ENCODE measurements around the gene ZNF275. TPM values are rescaled to one million over a fixed set of nuclear protein-coding genes. Genes with fewer than 3 reads are reported as not detected.
A peak's percentile ranks its signal among the peaks of the same experiment; 100 is the strongest.
"Not testable (repeated sequence)": the region's sequence is repeated elsewhere in the genome, so short reads cannot be mapped to it uniquely, and the experiment has no call there.

Gene ZNF275, protein sequence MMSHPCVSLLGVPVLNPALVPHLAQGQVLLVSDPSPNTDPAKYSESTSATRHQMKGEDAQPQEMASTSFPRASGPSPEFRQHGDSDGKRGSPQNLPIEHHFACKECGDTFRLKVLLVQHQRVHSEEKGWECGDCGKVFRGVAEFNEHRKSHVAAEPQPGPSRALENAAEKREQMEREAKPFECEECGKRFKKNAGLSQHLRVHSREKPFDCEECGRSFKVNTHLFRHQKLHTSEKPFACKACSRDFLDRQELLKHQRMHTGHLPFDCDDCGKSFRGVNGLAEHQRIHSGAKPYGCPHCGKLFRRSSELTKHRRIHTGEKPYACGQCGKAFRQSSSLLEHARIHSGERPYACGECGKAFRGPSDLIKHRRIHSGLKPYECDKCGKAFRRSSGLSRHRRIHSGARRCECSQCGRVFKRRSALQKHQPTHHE
- 11.4 TPM for total RNA-seq

GRCh38 chrX:153333821-153334653 is at the start of gene ZNF275:
Gene ZNF275 (plus strand): TSS chrX:153334153. CDS start chrX:153336680, 2,527 bp downstream.
- DNase-seq (ENCODE audit: low spot score) (peak; percentile 85), ATAC-seq (peak; percentile 99)
- intact Hi-C loops (cut with DNase I): no loop called here

DNA sequence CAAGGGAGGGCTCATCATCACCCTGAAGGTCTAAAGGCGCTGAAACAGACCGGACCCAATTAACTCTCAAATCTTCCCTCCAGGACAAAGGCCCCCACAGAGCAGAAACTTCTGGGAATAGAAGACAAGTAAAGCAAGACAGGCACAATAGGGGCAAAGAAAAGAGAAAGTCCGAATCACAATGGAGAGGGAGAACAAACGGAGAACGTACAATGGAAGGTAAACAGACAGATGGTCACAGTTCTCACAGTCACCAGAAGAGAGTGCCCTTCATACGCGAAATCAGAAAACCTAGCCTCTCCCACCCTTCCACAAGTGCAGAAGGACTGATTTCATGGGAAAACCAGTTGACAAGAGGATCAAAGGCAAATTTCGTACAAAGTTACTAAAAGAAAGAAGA is 48.3 kb upstream of the ZNF275 start:
- ATAC-seq; DNase-seq (ENCODE audit: low spot score); intact Hi-C loops (cut with DNase I): not testable (repeated sequence)

DNA sequence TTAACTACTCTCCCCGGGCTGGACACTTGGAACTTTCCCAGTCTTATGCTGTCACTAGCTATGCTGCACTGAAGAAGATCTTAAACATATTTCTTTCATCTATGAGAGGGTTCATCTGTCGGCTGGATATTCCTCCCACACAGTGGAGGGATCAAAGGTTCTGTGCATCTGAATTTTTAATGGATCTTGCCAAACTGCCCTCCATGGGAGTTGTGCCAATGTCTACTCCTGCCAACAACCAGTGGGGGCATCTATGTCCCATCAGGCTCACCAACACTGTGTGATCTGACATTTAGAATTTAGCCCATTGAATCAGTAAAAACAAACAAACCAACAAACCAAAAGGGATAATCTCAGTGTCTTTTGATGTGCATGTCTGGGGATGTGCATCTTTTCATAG is 45.1 kb upstream of the ZNF275 start:
- ATAC-seq; DNase-seq (ENCODE audit: low spot score); intact Hi-C loops (cut with DNase I): not testable (repeated sequence)

DNA sequence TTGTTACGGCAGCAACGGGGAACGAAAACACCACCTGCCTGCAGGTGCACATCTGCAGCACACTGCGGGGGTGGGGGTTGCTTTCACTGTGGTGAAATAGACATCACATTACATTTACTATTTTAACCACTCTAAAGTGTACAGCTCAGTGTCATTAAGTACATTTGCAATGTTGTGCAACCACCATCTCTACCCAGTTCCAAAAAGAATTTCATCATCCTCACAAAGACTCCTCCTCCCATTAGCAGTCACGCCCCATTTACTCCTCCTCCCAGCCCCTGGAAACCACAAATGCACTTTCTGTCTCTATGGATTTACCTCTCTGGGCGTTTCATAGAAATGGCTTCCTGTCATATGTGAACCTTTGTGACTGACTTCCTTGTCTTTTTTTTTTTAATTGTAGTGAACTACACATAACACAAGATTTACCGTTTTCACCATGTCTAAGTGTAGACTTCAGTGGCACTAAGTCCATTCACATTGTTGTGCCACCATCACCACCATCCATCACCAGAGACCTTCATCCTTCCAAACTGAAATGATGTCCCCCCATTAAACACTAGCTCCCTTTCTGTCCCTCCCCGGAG is 40.4 kb upstream of the ZNF275 start:
- ATAC-seq: peak; percentile 32
- DNase-seq (ENCODE audit: low spot score); intact Hi-C loops (cut with DNase I): not testable (repeated sequence)

- intact Hi-C loops (cut with DNase I): no loop called here
- DNase-seq (ENCODE audit: low spot score): no peak
Measured at GRCh38 chrX:153297376-153297775, 36.6 kb upstream of the ZNF275 start.

GRCh38 chrX:153299855-153300254 is 34.1 kb upstream of the ZNF275 start:
- DNase-seq (ENCODE audit: low spot score) (no peak), ATAC-seq (no peak)
- intact Hi-C loops (cut with DNase I): no loop called here

More at GRCh38 chrX:153297376-153297775, 36.6 kb upstream of the ZNF275 start:
- no peak for ATAC-seq

DNA sequence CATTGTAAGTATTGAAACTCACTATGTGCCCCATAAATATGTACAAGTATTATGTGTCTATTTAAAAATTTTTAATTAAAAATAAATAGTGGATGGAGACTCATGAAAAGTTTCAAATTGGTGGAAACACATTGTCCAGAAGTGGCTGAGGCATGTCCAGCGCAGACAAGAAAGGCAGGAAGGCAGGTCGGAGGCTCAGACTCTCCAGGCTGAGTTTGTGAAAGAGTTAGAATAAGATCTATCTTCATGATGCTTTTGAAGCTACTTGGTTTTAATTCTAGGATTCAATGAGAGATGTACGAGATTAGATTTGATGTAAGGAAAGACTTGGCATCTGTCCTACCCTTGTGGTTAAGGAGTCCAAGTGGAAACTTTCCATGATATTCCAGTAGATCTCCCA is 32.2 kb upstream of the ZNF275 start:
- ATAC-seq (no peak), DNase-seq (ENCODE audit: low spot score) (no peak)
- intact Hi-C loops (cut with DNase I): no loop called here

GRCh38 chrX:153302796-153303195 is 31.2 kb upstream of the ZNF275 start:
- DNase-seq (ENCODE audit: low spot score): no peak
- intact Hi-C loops (cut with DNase I): no loop called here
- ATAC-seq: no peak

- no peak for DNase-seq (ENCODE audit: low spot score)
- intact Hi-C loops (cut with DNase I): no loop called here
- ATAC-seq: no peak
Measured at GRCh38 chrX:153303276-153304262, 30.4 kb upstream of the ZNF275 start.

GRCh38 chrX:153304988-153305736 is 28.8 kb upstream of the ZNF275 start:
- intact Hi-C loops (cut with DNase I): no loop called here
- ATAC-seq: no peak
- DNase-seq (ENCODE audit: low spot score): no peak

DNA sequence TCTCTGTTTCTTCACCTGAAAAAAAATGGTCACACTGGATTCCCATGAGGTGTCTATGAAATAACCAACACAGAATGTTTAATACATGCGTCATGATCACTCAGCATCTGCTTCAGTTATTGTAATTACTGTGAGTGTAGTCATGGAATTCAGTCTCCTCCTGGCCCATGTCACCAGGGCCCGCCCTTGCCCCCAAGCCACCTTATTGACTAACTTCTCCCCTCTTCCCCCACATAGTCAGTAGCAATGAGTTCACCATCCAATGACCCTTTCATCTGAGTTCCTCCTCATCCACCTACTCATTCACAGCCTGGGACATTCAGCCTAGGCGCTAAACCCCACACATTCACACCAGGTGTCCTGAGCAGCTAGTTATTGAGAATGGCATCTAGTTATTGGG is 28.0 kb upstream of the ZNF275 start:
- DNase-seq (ENCODE audit: low spot score) (no peak), ATAC-seq (no peak)
- intact Hi-C loops (cut with DNase I): no loop called here

- ATAC-seq (no peak), DNase-seq (ENCODE audit: low spot score) (no peak)
- intact Hi-C loops (cut with DNase I): no loop called here
Measured at GRCh38 chrX:153306527-153307115, 27.3 kb upstream of the ZNF275 start.

DNA sequence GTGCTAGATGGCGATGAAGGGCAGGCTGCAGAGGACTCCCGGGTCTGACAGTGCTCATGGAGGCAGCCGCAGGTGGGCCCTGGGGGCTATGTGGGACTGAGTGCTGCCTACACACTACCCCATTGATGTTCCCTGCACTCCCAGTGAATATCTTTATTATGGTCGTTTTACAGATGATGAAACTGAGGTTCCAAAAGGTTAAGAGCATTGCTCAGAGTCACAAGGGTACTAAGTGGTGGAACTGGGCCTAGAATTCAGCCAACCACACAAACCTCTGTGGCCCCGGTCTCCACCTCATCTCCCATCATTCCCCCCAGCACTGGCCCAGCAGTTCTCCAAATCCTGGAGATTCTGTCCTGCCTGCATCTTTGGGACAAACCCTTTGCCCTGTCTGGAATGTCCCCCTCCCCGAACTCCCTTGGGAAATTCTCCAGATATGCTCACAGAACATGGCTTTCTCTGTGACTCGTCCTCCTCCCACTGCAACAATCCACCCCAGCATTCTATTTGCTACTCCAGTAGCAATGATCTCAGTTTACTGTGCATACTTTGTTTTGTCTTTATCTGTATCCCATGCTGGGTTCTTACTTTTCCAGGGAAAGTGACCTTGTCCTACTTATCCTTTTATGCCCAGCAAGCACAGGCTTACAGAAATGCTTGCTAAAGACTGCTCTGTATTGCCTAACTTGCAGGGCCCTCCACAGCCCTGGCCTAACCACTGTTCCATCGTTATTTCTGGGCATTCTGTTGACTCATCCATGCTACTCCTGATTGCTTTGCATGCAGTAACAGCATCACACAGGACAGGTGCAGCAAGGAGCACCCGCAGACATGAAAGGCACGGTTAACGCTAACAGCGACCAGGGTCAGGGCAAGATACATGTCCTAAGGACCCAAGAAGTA is 26.4 kb upstream of the ZNF275 start:
- ATAC-seq (no peak), DNase-seq (ENCODE audit: low spot score) (no peak)
- intact Hi-C loops (cut with DNase I): no loop called here

- ATAC-seq (no peak), DNase-seq (ENCODE audit: low spot score) (no peak)
- intact Hi-C loops (cut with DNase I): no loop called here
Measured at GRCh38 chrX:153310901-153311300, 23.1 kb upstream of the ZNF275 start.

GRCh38 chrX:153312041-153312440 is 21.9 kb upstream of the ZNF275 start:
- ATAC-seq: no peak
- intact Hi-C loops (cut with DNase I): no loop called here
- no peak for DNase-seq (ENCODE audit: low spot score)

DNA sequence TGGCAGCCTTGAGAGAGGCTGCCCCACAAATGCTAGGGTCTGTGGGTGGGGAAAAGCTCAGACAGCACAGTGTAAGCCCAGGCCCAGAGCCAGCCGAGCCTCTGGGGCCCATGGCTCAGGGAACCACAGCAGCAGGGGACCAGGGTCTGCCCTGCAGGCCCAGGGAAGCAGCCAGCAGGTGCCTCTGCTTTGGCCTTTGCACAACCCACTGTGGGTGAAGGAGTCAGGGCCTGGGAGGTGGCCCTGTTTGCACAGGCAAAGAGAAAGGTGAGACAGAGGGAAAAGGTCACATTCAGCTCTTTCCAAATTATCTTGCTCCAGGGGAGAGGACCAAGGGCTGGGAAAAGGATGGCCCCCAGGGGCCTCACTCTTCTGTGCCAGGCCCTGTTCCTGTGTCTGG is 21.1 kb upstream of the ZNF275 start:
- no peak for DNase-seq (ENCODE audit: low spot score)
- intact Hi-C loops (cut with DNase I): no loop called here
- no peak for ATAC-seq

GRCh38 chrX:153317306-153317705 is 16.6 kb upstream of the ZNF275 start:
- ATAC-seq: no peak
- intact Hi-C loops (cut with DNase I): no loop called here

More at GRCh38 chrX:153317306-153317705, 16.6 kb upstream of the ZNF275 start:
- DNase-seq (ENCODE audit: low spot score): no peak

All from sciatic nerve (tissue), 2 donors.